ENCODE measurements around the gene NPEPL1. TPM values are rescaled to one million over a fixed set of nuclear protein-coding genes. Genes with fewer than 3 reads are reported as not detected.

The NPEPL1 gene
- total and polyA plus RNA-seq, 10 of the 15 experiments (the other 5 are each of a cell fraction or from before 2014, with no cell fraction given), result 0.08 to 21.3 (median 10.2) TPM

DNA sequence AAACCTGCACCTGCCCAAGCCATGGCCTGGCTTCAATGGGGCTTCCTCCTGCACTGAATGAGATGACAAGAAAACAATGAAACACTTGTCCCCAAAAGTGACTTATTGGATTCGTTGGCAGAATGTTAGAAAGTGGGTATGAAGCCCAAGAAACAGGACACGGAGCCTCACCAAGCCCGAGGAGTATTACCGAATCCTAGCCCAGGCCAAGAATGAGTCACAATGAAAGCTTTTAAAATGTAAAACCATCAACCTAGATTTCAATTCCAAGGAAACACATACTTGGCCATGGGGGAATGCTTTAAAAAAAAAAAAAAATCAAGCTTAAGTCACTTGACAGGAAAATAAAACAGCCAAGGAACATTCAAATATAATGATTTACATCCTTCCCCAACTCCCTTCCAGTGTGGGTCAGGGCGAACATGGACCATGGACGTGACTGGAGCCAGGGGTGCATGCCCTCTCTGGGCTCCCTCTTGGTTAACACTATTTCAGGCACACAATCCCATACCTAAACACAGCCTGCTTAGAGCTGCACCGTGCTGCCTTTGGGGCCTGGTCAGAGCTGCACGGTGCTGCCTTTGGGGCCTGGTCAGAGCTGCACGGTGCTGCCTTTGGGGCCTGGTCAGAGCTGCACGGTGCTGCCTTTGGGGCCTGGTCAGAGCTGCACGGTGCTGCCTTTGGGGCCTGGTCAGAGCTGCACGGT lies 44.7 kb upstream of the NPEPL1 start:
- in situ Hi-C loops (cut with MboI), result loop anchor here (25.0 kb wide), 1 partner anchor 186 kb away; no protein-coding TSS in a partner anchor
- intact Hi-C loops (cut with micrococcal nuclease; ENCODE audit: unreplicated experiment), result no loop called here
- ATAC-seq, result no peak
- TF ChIP-seq YY1 (IDR thresholded peaks at IDR 0.05; ENCODE audit: low read depth, low read length) (no peak), NFYB (IDR thresholded peaks at IDR 0.05; ENCODE audit: insufficient read depth, low read depth, low read length) (no peak), FOXM1 (IDR thresholded peaks at IDR 0.05; ENCODE audit: low read depth, low read length) (no peak), FOS (IDR thresholded peaks at IDR 0.05; ENCODE audit: borderline replicate concordance, extremely low read depth, insufficient read length) (no peak), STAT1 (conservative IDR thresholded peaks at IDR 0.05) (no peak), STAT3 (IDR thresholded peaks at IDR 0.05; ENCODE audit: low read depth, low read length) (no peak), RUNX3 (IDR thresholded peaks at IDR 0.05; ENCODE audit: low read length) (no peak), SMARCA5 (IDR thresholded peaks at IDR 0.05) (no peak)
- TF ChIP-seq, protein P1, sequence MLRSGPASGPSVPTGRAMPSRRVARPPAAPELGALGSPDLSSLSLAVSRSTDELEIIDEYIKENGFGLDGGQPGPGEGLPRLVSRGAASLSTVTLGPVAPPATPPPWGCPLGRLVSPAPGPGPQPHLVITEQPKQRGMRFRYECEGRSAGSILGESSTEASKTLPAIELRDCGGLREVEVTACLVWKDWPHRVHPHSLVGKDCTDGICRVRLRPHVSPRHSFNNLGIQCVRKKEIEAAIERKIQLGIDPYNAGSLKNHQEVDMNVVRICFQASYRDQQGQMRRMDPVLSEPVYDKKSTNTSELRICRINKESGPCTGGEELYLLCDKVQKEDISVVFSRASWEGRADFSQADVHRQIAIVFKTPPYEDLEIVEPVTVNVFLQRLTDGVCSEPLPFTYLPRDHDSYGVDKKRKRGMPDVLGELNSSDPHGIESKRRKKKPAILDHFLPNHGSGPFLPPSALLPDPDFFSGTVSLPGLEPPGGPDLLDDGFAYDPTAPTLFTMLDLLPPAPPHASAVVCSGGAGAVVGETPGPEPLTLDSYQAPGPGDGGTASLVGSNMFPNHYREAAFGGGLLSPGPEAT (IDR thresholded peaks at IDR 0.05; ENCODE audit: low read depth), result no peak
- TF ChIP-seq, protein P2, sequence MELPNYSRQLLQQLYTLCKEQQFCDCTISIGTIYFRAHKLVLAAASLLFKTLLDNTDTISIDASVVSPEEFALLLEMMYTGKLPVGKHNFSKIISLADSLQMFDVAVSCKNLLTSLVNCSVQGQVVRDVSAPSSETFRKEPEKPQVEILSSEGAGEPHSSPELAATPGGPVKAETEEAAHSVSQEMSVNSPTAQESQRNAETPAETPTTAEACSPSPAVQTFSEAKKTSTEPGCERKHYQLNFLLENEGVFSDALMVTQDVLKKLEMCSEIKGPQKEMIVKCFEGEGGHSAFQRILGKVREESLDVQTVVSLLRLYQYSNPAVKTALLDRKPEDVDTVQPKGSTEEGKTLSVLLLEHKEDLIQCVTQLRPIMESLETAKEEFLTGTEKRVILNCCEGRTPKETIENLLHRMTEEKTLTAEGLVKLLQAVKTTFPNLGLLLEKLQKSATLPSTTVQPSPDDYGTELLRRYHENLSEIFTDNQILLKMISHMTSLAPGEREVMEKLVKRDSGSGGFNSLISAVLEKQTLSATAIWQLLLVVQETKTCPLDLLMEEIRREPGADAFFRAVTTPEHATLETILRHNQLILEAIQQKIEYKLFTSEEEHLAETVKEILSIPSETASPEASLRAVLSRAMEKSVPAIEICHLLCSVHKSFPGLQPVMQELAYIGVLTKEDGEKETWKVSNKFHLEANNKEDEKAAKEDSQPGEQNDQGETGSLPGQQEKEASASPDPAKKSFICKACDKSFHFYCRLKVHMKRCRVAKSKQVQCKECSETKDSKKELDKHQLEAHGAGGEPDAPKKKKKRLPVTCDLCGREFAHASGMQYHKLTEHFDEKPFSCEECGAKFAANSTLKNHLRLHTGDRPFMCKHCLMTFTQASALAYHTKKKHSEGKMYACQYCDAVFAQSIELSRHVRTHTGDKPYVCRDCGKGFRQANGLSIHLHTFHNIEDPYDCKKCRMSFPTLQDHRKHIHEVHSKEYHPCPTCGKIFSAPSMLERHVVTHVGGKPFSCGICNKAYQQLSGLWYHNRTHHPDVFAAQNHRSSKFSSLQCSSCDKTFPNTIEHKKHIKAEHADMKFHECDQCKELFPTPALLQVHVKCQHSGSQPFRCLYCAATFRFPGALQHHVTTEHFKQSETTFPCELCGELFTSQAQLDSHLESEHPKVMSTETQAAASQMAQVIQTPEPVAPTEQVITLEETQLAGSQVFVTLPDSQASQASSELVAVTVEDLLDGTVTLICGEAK (IDR thresholded peaks at IDR 0.05; ENCODE audit: borderline replicate concordance), result no peak
- TF ChIP-seq, protein P3, sequence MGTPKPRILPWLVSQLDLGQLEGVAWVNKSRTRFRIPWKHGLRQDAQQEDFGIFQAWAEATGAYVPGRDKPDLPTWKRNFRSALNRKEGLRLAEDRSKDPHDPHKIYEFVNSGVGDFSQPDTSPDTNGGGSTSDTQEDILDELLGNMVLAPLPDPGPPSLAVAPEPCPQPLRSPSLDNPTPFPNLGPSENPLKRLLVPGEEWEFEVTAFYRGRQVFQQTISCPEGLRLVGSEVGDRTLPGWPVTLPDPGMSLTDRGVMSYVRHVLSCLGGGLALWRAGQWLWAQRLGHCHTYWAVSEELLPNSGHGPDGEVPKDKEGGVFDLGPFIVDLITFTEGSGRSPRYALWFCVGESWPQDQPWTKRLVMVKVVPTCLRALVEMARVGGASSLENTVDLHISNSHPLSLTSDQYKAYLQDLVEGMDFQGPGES (IDR thresholded peaks at IDR 0.05), result no peak
- TF ChIP-seq, protein P4, sequence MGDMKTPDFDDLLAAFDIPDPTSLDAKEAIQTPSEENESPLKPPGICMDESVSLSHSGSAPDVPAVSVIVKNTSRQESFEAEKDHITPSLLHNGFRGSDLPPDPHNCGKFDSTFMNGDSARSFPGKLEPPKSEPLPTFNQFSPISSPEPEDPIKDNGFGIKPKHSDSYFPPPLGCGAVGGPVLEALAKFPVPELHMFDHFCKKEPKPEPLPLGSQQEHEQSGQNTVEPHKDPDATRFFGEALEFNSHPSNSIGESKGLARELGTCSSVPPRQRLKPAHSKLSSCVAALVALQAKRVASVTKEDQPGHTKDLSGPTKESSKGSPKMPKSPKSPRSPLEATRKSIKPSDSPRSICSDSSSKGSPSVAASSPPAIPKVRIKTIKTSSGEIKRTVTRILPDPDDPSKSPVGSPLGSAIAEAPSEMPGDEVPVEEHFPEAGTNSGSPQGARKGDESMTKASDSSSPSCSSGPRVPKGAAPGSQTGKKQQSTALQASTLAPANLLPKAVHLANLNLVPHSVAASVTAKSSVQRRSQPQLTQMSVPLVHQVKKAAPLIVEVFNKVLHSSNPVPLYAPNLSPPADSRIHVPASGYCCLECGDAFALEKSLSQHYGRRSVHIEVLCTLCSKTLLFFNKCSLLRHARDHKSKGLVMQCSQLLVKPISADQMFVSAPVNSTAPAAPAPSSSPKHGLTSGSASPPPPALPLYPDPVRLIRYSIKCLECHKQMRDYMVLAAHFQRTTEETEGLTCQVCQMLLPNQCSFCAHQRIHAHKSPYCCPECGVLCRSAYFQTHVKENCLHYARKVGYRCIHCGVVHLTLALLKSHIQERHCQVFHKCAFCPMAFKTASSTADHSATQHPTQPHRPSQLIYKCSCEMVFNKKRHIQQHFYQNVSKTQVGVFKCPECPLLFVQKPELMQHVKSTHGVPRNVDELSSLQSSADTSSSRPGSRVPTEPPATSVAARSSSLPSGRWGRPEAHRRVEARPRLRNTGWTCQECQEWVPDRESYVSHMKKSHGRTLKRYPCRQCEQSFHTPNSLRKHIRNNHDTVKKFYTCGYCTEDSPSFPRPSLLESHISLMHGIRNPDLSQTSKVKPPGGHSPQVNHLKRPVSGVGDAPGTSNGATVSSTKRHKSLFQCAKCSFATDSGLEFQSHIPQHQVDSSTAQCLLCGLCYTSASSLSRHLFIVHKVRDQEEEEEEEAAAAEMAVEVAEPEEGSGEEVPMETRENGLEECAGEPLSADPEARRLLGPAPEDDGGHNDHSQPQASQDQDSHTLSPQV (IDR thresholded peaks at IDR 0.05), result no peak

More for the DNA sequence above, 44.7 kb upstream of the NPEPL1 start:
- DNase-seq (ENCODE audit: low read depth, low spot score) (no peak), FAIRE-seq (no peak)
- ChIA-PET CTCF (interaction anchor here (1.1 to 1.5 kb wide), 4 partner anchors 9 to 220 kb away, joined by 3 to 7 read pairs (median 4); no protein-coding TSS in a partner anchor), POLR2A (interaction anchor here (0.6 kb wide), 1 partner anchor 338 kb away, joined by 3 read pairs; no protein-coding TSS in a partner anchor), SMC1A (ENCODE audit: uncharacterized antibody, unreplicated experiment) (interaction anchor here (0.9 to 1.6 kb wide), 4 partner anchors 10 to 411 kb away, joined by 3 to 7 read pairs (median 4); no protein-coding TSS in a partner anchor), RAD21 (ENCODE audit: unreplicated experiment) (interaction anchor here (0.8 to 1.4 kb wide), 2 partner anchors 166 to 219 kb away, joined by 3 to 5 read pairs; no protein-coding TSS in a partner anchor)
- no peak overlapping the region for H3K27ac ChIP-seq (ENCODE audit: control insufficient read depth, insufficient read depth)
- WGBS (ENCODE audit: insufficient coverage, insufficient replicate concordance, low lambda C conversion rate, missing lambda C conversion rate), result 89% methylated on average over 8 of the region's 12 CpGs
- no peaks in the 10 kb centered on the region for H3K9me3 ChIP-seq (replicated peaks; ENCODE audit: control insufficient read depth, insufficient read depth, low read length)
- no peak overlapping the region for H3K4me3 ChIP-seq
- H3K27me3 ChIP-seq (replicated peaks in 1 of 2; ENCODE audit: control insufficient read depth in 2 of 2, insufficient read depth in 2 of 2, low read length in 1 of 2), result no peaks in the 10 kb centered on the region
- no peak overlapping the region for H3K9ac ChIP-seq (ENCODE audit: control insufficient read depth, insufficient read depth, low read length)
- no peak overlapping the region for H2AFZ ChIP-seq (ENCODE audit: control insufficient read depth, low read depth, low read length)
- H3K4me1 ChIP-seq (ENCODE audit: control insufficient read depth, insufficient read depth, low read length), result no peaks in the 10 kb centered on the region; the same call in 1 of the 2 replicates
- no peaks in the 10 kb centered on the region for H4K20me1 ChIP-seq (ENCODE audit: control insufficient read depth, insufficient read depth)
- no peaks in the 10 kb centered on the region for H3K36me3 ChIP-seq (ENCODE audit: control insufficient read depth in 2 of 2, insufficient read depth in 2 of 2, low read length in 1 of 2)
- no TSS peak for BruUV-seq (replicated peaks)
- no peak overlapping the region for H3K4me2 ChIP-seq (ENCODE audit: control insufficient read depth, insufficient read depth)
- peaks cover 21% of the 10 kb centered on the region for H3K79me2 ChIP-seq (ENCODE audit: control insufficient read depth, insufficient read depth, low read length)

All from GM12878 (cell line).